GM23248 (cell line): ENCODE measurements around the gene CCDC170. TPM values are rescaled to one million over a fixed set of nuclear protein-coding genes. Genes with fewer than 3 reads are reported as not detected.
"Not testable (repeated sequence)": the region's sequence is repeated elsewhere in the genome, so short reads cannot be mapped to it uniquely, and the experiment has no call there.

ENCODE experiments used
- DNase-seq: peaks from one replicate; pipeline ENCODE4 v3.0.0-alpha.2; 2015
- H2AFZ ChIP-seq: fragments of 200-600 bp; sonication (generic); 2 replicates; pipeline ENCODE4 v1.6.1; 2016; ENCODE audit warnings: antibody characterized with exemption
- H3F3A ChIP-seq: fragments of 200-600 bp; sonication (generic); 2 replicates; pipeline ENCODE4 v1.6.1; 2016; ENCODE audit warnings: mild to moderate bottlenecking, antibody characterized with exemption, mixed run types; ENCODE audit not compliant: insufficient read depth
- H3K27ac ChIP-seq: fragments of 200-600 bp; sonication (generic); 2 replicates; pipeline ENCODE4 v1.5.1; 2016; ENCODE audit warnings: mild to moderate bottlenecking
- H3K27me3 ChIP-seq: fragments of 200-600 bp; sonication (generic); replicated peaks from 2 replicates; pipeline ENCODE4 v1.6.1; 2016; ENCODE audit warnings: mild to moderate bottlenecking; ENCODE audit not compliant: insufficient read depth
- H3K36me3 ChIP-seq: fragments of 200-600 bp; sonication (generic); 2 replicates; pipeline ENCODE4 v1.6.1; 2016; ENCODE audit warnings: low read depth, mild to moderate bottlenecking
- H3K4me1 ChIP-seq: fragments of 200-600 bp; sonication (generic); 2 replicates; pipeline ENCODE4 v1.6.1; 2016; ENCODE audit warnings: mild to moderate bottlenecking; ENCODE audit not compliant: insufficient read depth
- H3K4me2 ChIP-seq: fragments of 200-600 bp; sonication (generic); one replicate; pipeline ENCODE4 v1.6.1; 2016; ENCODE audit warnings: mild to moderate bottlenecking; ENCODE audit not compliant: unreplicated experiment
- H3K4me3 ChIP-seq: fragments of 200-600 bp; sonication (generic); 2 replicates; pipeline ENCODE4 v1.5.1; 2016; ENCODE audit warnings: mild to moderate bottlenecking
- H3K79me2 ChIP-seq: fragments of 200-600 bp; sonication (generic); 2 replicates; pipeline ENCODE4 v1.6.1; 2016; ENCODE audit warnings: mild to moderate bottlenecking; ENCODE audit not compliant: insufficient read depth
- H3K9ac ChIP-seq: fragments of 200-600 bp; sonication (generic); 2 replicates; pipeline ENCODE4 v1.6.1; 2016; ENCODE audit warnings: mild to moderate bottlenecking
- H3K9me2 ChIP-seq: fragments of 200-600 bp; sonication (generic); 2 replicates; pipeline ENCODE4 v1.6.1; 2016; ENCODE audit warnings: mixed run types, mild to moderate bottlenecking, moderate library complexity; ENCODE audit not compliant: insufficient read depth
- H3K9me3 ChIP-seq: fragments of 200-600 bp; sonication (generic); one replicate; pipeline ENCODE4 v1.6.1; 2017; ENCODE audit warnings: low read depth
- H4K20me1 ChIP-seq: fragments of 200-600 bp; sonication (generic); 2 replicates; pipeline ENCODE4 v1.6.0; 2016; ENCODE audit not compliant: insufficient read depth
- EZH2 ChIP-seq: fragments of 200-600 bp; sonication (generic); IDR thresholded peaks from 2 replicates; pipeline ENCODE4 v1.6.1; 2018; ENCODE audit warnings: antibody characterized with exemption, mild to moderate bottlenecking; ENCODE audit not compliant: insufficient read depth, poor library complexity, severe bottlenecking
- EZH2phosphoT487 ChIP-seq: fragments of 200-600 bp; sonication (generic); IDR thresholded peaks from 2 replicates; pipeline ENCODE4 v1.6.1; 2018; ENCODE audit warnings: antibody characterized with exemption, moderate library complexity, mild to moderate bottlenecking, low read depth; ENCODE audit not compliant: insufficient read depth
- WGBS, 2 experiments: methylation state at CpG; one replicate each; pipeline ENCODE4 v1.1.6; 2015 to 2017; ENCODE audit warnings: low lambda C conversion rate in 2 of 2, low coverage in 1 of 2; ENCODE audit errors: missing lambda C conversion rate in 2 of 2; 5-methylcytosine and 5-hydroxymethylcytosine counted together
- in situ Hi-C: fragments of 300-500 bp; cut with MboI; formaldehyde crosslinking; loops from 2 replicates; pipeline ENCODE4 v1.15.0; 2020
- polyA plus RNA-seq: library from polyadenylated mRNA; unstranded; fragments of >200 nt; fragmentation: Nextera tagmentation; extraction: Ambion mirVana; gene quantifications from 2 replicates; pipeline ENCODE4 v1.2.1, GENCODE V29; 2016
- total RNA-seq: library from RNA; depleted of rRNA; stranded (reverse); fragments of >200 nt; shearing (Covaris generic); gene quantifications from 2 replicates; pipeline ENCODE4 v1.2.3, GENCODE V29; 2014

Gene CCDC170
- total and polyA plus RNA-seq, 2 experiments from 2014 or later, result 0.11 to 0.49 TPM

DNA sequence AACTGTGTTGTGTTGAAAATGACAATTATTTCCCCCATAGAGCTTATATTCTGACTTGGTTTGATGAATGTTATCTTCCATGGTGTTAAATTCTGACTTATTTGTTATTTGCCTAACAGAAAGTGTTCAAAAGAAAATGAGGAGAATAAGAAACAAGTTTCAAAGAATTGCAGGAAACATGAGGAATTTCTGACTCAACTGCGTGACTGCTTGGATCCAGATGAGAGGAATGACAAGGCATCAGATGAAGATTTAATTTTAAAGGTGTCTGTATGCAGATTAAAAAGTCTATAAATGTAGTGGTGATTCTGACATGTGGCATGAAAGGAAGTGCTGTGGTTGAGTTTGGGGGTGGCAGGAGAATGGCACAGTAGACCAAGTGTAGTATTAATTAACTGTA lies 50.6 kb downstream of the CCDC170 start:
- Histone ChIP-seq H3F3A (no peaks in the 10 kb centered on the region), H3K27me3 (no peaks in the 10 kb centered on the region), H3K4me2 (no peak overlapping the region), H3K27ac (no peak overlapping the region), H3K9me3 (no peaks in the 10 kb centered on the region), H3K4me1 (no peaks in the 10 kb centered on the region), H3K36me3 (no peaks in the 10 kb centered on the region), H3K4me3 (no peak overlapping the region), H3K9me2 (no peaks in the 10 kb centered on the region), H2AFZ (no peak overlapping the region), H3K79me2 (no peaks in the 10 kb centered on the region), H3K9ac (no peak overlapping the region), H4K20me1 (no peaks in the 10 kb centered on the region)
- no peak for TF ChIP-seq EZH2phosphoT487
- no peak for TF ChIP-seq EZH2
- in situ Hi-C loops, result no loop called here
- 74 to 88% methylated on average over 1 of the region's 1 CpG for WGBS, 2 experiments
- no peak for DNase-seq

DNA sequence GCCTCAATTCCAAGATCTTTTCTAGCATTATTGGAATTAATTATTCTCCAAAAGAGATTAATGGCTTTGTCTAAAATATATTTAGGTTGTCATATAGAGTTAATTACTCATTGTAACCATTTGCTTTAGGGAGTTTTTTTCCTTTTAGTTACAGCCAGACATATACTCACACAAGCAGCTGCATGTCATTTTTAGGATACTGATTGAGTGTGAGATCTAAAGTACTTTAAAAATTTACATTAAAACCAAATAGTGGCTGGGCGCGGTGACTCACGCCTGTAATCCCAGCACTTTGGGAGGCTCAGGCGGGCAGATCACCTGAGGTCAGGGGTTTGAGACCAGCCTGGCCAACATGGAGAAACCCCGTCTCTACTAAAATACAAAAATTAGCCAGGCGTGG lies 51.1 kb downstream of the CCDC170 start:
- H3K4me2 ChIP-seq, H3K9ac ChIP-seq, H3K79me2 ChIP-seq, H3K27me3 ChIP-seq, H3F3A ChIP-seq, H2AFZ ChIP-seq, H3K9me2 ChIP-seq, DNase-seq, H3K4me3 ChIP-seq, H4K20me1 ChIP-seq, H3K27ac ChIP-seq, H3K36me3 ChIP-seq, in situ Hi-C loops, H3K4me1 ChIP-seq, H3K9me3 ChIP-seq: not testable (repeated sequence)
- WGBS, 2 experiments, result 79 to 80% methylated on average over 6 of the region's 6 CpGs

DNA sequence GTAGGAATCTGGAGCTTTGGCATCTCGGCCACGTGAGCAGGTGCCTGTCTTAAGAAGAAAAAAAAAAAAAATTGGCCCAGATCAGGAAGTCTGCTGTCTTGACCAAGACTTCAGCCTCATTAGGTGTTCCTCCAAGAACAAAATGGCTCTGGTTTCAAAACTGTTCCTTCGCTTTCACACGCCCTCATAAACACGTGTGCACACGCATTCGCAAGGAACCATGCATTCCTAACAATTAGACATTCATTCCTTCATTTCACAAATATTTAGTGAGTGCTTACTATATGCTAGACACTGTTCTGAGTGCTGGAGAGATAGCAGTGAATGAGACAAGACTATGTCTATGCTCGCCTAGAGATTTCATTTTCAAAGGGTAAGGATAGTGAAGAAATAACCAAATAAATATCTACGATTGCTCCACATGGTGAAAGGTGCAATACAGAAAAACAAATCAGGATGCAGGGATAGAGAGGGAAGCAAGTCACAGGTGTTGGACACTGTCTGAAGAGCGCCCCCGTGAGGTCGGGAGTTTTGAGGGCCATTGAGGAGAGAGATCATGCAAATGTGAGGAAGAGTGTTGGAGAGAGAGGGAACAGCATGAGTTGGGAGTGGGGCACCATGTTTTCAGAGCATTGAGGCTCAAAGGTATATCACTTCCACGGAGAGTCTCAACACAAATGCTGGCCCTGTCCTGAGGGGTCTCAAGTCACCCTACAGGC lies 53.3 kb downstream of the CCDC170 start:
- Histone ChIP-seq H2AFZ (no peak overlapping the region), H3K4me3 (no peak overlapping the region), H3K79me2 (no peaks in the 10 kb centered on the region), H4K20me1 (no peaks in the 10 kb centered on the region), H3K9ac (no peak overlapping the region), H3K27ac (no peak overlapping the region), H3K9me2 (no peaks in the 10 kb centered on the region), H3K4me2 (no peak overlapping the region), H3K36me3 (no peaks in the 10 kb centered on the region), H3F3A (no peaks in the 10 kb centered on the region), H3K9me3 (no peaks in the 10 kb centered on the region), H3K4me1 (no peaks in the 10 kb centered on the region), H3K27me3 (no peaks in the 10 kb centered on the region)
- no peak for TF ChIP-seq EZH2phosphoT487
- TF ChIP-seq EZH2, result no peak
- in situ Hi-C loops, result no loop called here
- WGBS, 2 experiments, result 87% methylated on average over 13 of the region's 13 CpGs
- DNase-seq, result no peak

DNA sequence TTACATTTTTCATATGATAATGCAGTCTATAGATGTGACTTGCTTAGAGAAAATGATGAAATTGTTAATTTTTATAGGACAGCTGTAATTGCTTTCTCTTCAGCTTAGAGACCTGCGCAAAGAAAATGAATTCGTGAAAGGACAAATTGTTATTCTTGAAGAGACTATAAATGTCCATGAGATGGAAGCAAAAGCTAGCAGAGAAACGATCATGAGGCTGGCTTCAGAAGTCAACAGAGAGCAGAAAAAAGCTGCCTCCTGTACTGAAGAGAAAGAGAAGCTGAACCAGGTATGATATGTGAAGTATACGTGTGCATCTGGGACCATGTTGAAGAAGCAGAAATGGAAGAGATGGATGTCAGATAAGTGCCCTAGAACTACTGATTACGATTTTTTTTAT lies 54.4 kb downstream of the CCDC170 start:
- Histone ChIP-seq H3K27me3 (no peaks in the 10 kb centered on the region), H3K36me3 (no peaks in the 10 kb centered on the region), H3F3A (no peaks in the 10 kb centered on the region), H3K27ac (no peak overlapping the region), H3K9ac (no peak overlapping the region), H3K79me2 (no peaks in the 10 kb centered on the region), H3K9me2 (no peaks in the 10 kb centered on the region), H3K4me2 (no peak overlapping the region), H3K4me1 (no peaks in the 10 kb centered on the region), H4K20me1 (no peaks in the 10 kb centered on the region), H3K9me3 (no peaks in the 10 kb centered on the region), H2AFZ (no peak overlapping the region), H3K4me3 (no peak overlapping the region)
- no peak for DNase-seq
- TF ChIP-seq EZH2 (no peak), EZH2phosphoT487 (no peak)
- WGBS, 2 experiments, result 58 to 70% methylated on average over 5 of the region's 5 CpGs
- in situ Hi-C loops, result no loop called here

DNA sequence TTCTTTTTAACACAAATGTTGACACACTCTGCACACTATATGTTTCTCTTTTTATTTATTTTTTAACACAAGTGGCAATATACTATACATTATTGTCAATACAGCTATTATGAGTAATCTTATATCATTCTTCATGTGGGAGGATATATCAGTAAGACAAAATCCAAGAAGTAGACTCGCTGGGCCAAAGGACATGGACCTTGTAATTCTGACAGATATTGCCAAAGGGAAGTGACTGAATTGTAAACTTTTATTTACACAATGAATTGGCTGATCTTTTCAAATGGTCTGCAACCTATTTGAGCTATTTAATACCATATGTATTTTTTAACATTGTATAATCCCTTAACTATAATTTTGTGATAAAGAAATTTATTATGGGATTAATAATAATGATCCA lies 56.0 kb downstream of the CCDC170 start:
- no peaks in the 10 kb centered on the region for H3K4me1 ChIP-seq
- no peak overlapping the region for H3K4me2 ChIP-seq
- no peaks in the 10 kb centered on the region for H4K20me1 ChIP-seq
- no peak overlapping the region for H3K9ac ChIP-seq
- H3K27ac ChIP-seq, result no peak overlapping the region
- no peak for DNase-seq
- H3K9me3 ChIP-seq, result no peaks in the 10 kb centered on the region
- TF ChIP-seq EZH2phosphoT487 (no peak), EZH2 (no peak)
- H3F3A ChIP-seq, result no peaks in the 10 kb centered on the region
- H2AFZ ChIP-seq, result no peak overlapping the region
- H3K4me3 ChIP-seq, result no peak overlapping the region
- H3K79me2 ChIP-seq, result no peaks in the 10 kb centered on the region
- in situ Hi-C loops, result no loop called here
- H3K36me3 ChIP-seq, result no peaks in the 10 kb centered on the region
- 58 to 69% methylated on average over 1 of the region's 1 CpG for WGBS, 2 experiments
- H3K9me2 ChIP-seq, result no peaks in the 10 kb centered on the region
- no peaks in the 10 kb centered on the region for H3K27me3 ChIP-seq
